Measurements from ENCODE around the gene C4orf50. TPM values are rescaled to one million over a fixed set of nuclear protein-coding genes. Genes with fewer than 3 reads are reported as not detected.

Gene C4orf50
- total and polyA plus RNA-seq, 2 of the 4 experiments (the other 2 are of a cell fraction) = not detected

- CTCF ChIA-PET = no interaction called here
- 79% methylated on average over 3 of the region's 7 CpGs; no CpG with 5 or more reads in 1 of the 2 experiments for WGBS, 2 experiments (ENCODE audit: extremely low coverage in 2 of 2, insufficient read length in 1 of 2)
- H4K5ac ChIP-seq (ENCODE audit: low read depth, low read length) = no peak overlapping the region
- H3K56ac ChIP-seq (ENCODE audit: extremely low read depth, insufficient read depth, low read length) = no peak overlapping the region
- H2AK5ac ChIP-seq (ENCODE audit: low read depth, low read length) = no peak overlapping the region
- no peaks in the 10 kb centered on the region for H3K9me1 ChIP-seq (ENCODE audit: insufficient read depth, low read length)
- dilution Hi-C loops (cut with HindIII; ENCODE audit: low sequenced_read_pairs, unreplicated experiment) = no loop called here
- H3K27me3 ChIP-seq (ENCODE audit: control insufficient read depth, insufficient read depth, low read length) = no peaks in the 10 kb centered on the region
- H2AFZ ChIP-seq (replicated peaks; ENCODE audit: low read length, poor library complexity) = no peak overlapping the region
- H2BK5ac ChIP-seq (ENCODE audit: low read depth, low read length, poor library complexity, severe bottlenecking) = no peak overlapping the region
- H3K9me3 ChIP-seq (ENCODE audit: control insufficient read depth, insufficient read depth, low read length) = no peaks in the 10 kb centered on the region
- no peaks in the 10 kb centered on the region for H4K20me1 ChIP-seq (ENCODE audit: insufficient read depth, low read length)
- H3K18ac ChIP-seq (ENCODE audit: low read depth, low read length) = no peak overlapping the region
- in situ Hi-C loops (cut with MboI; ENCODE audit: low sequenced_read_pairs) = loop anchor here (25.0 kb wide), 2 partner anchors 107 to 407 kb away; no protein-coding TSS in a partner anchor
- H4K8ac ChIP-seq (ENCODE audit: low read depth in 2 of 2, low read length in 2 of 2) = no peak overlapping the region
- no peak overlapping the region for H3K4me3 ChIP-seq (ENCODE audit: insufficient read depth, low read depth, low read length)
- H2BK20ac ChIP-seq (ENCODE audit: low read depth, low read length) = no peak overlapping the region
- DNase-seq (no peak), ATAC-seq (ENCODE audit: low read depth) (no peak)
- TF ChIP-seq RFX5 (IDR thresholded peaks at IDR 0.05; ENCODE audit: low read depth, low read length) (no peak), FOS (IDR thresholded peaks at IDR 0.05; ENCODE audit: low read depth, low read length) (no peak), MAZ (IDR thresholded peaks at IDR 0.05; ENCODE audit: borderline replicate concordance, low read depth, low read length) (no peak), CHD1 (IDR thresholded peaks at IDR 0.05; ENCODE audit: low read depth, low read length) (no peak), MXI1 (IDR thresholded peaks at IDR 0.05; ENCODE audit: borderline replicate concordance, low read depth, low read length) (no peak), RAD21 (IDR thresholded peaks at IDR 0.05; ENCODE audit: low read length) (no peak), CEBPB (IDR thresholded peaks at IDR 0.05; ENCODE audit: low read depth, low read length) (no peak), SMC3 (IDR thresholded peaks at IDR 0.05; ENCODE audit: low read depth, low read length) (no peak), NFE2L2 (IDR thresholded peaks at IDR 0.05; ENCODE audit: low read depth, low read length) (no peak), ELK1 (IDR thresholded peaks at IDR 0.05; ENCODE audit: borderline replicate concordance, low read depth, low read length) (no peak), RCOR1 (IDR thresholded peaks at IDR 0.05; ENCODE audit: insufficient replicate concordance, low read length) (no peak), BHLHE40 (IDR thresholded peaks at IDR 0.05; ENCODE audit: low read depth, low read length) (no peak), POLR2A (IDR thresholded peaks at IDR 0.05; ENCODE audit: low read depth, low read length) (no peak)
- TF ChIP-seq, protein P1, sequence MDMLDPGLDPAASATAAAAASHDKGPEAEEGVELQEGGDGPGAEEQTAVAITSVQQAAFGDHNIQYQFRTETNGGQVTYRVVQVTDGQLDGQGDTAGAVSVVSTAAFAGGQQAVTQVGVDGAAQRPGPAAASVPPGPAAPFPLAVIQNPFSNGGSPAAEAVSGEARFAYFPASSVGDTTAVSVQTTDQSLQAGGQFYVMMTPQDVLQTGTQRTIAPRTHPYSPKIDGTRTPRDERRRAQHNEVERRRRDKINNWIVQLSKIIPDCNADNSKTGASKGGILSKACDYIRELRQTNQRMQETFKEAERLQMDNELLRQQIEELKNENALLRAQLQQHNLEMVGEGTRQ (IDR thresholded peaks at IDR 0.05; ENCODE audit: low read depth, low read length) = no peak
- TF ChIP-seq, protein P2, sequence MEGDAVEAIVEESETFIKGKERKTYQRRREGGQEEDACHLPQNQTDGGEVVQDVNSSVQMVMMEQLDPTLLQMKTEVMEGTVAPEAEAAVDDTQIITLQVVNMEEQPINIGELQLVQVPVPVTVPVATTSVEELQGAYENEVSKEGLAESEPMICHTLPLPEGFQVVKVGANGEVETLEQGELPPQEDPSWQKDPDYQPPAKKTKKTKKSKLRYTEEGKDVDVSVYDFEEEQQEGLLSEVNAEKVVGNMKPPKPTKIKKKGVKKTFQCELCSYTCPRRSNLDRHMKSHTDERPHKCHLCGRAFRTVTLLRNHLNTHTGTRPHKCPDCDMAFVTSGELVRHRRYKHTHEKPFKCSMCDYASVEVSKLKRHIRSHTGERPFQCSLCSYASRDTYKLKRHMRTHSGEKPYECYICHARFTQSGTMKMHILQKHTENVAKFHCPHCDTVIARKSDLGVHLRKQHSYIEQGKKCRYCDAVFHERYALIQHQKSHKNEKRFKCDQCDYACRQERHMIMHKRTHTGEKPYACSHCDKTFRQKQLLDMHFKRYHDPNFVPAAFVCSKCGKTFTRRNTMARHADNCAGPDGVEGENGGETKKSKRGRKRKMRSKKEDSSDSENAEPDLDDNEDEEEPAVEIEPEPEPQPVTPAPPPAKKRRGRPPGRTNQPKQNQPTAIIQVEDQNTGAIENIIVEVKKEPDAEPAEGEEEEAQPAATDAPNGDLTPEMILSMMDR (conservative IDR thresholded peaks at IDR 0.05; ENCODE audit: low read depth, low read length) = no peak
- POLR2A ChIA-PET (ENCODE audit: unreplicated experiment) = no interaction called here
- H3K23ac ChIP-seq (ENCODE audit: low read depth, low read length) = no peak overlapping the region
- no peak overlapping the region for H3K14ac ChIP-seq (replicated peaks; ENCODE audit: low read depth, low read length)
- no peak overlapping the region for H2BK15ac ChIP-seq (ENCODE audit: low read depth, low read length)
- H2AK9ac ChIP-seq (replicated peaks; ENCODE audit: low read depth, low read length, poor library complexity) = no peak overlapping the region
- no peaks in the 10 kb centered on the region for H3K79me1 ChIP-seq (ENCODE audit: low read depth in 1 of 2, low read length in 2 of 2)
- H3K36me3 ChIP-seq (ENCODE audit: control insufficient read depth, insufficient read depth, low read length) = no peaks in the 10 kb centered on the region
- no peak overlapping the region for H3K4ac ChIP-seq (ENCODE audit: low read depth, low read length)
- no peak overlapping the region for H3K9ac ChIP-seq (ENCODE audit: low read depth, low read length)
- no peaks in the 10 kb centered on the region for H3K4me1 ChIP-seq (ENCODE audit: control insufficient read depth, insufficient read depth, low read length)
- no peak overlapping the region for H3K27ac ChIP-seq (ENCODE audit: insufficient read depth, low read length)
- intact Hi-C loops (cut with micrococcal nuclease) = no loop called here
- no TSS peak for BruUV-seq (replicated peaks)
- no peak overlapping the region for H3K4me2 ChIP-seq (ENCODE audit: low read depth, low read length)
- H2BK120ac ChIP-seq (ENCODE audit: low read depth, low read length) = no peak overlapping the region
- no peak overlapping the region for H4K91ac ChIP-seq (ENCODE audit: insufficient read depth, low read depth, low read length)
These were observed 12.4 kb upstream of the C4orf50 start for GRCh38 chr4:6030679-6031078.

Measured in IMR-90 (cell line).